ENCODE data around the gene SMCP.

SMCP gene

GRCh38 chr1:152861374-152861773, 16.7 kb upstream of the SMCP start:
- TF ChIP-seq CTCF (conservative IDR thresholded peaks at IDR 0.05; ENCODE audit: control insufficient read depth, insufficient read depth, low read depth, low read length), result no peak
- no peak for DNase-seq (ENCODE audit: low read depth)
- no peak overlapping the region for H3K4me3 ChIP-seq (ENCODE audit: control insufficient read depth, low read depth, low read length)

- H3K4me3 ChIP-seq (ENCODE audit: control insufficient read depth, low read depth, low read length), result no peak overlapping the region
- no peak for DNase-seq (ENCODE audit: low read depth)
- no peak for TF ChIP-seq CTCF (conservative IDR thresholded peaks at IDR 0.05; ENCODE audit: control insufficient read depth, insufficient read depth, low read depth, low read length)
Observed at GRCh38 chr1:152864443-152864842, 13.7 kb upstream of the SMCP start.

GRCh38 chr1:152866321-152866720, 11.8 kb upstream of the SMCP start:
- no peak overlapping the region for H3K4me3 ChIP-seq (ENCODE audit: control insufficient read depth, low read depth, low read length)
- DNase-seq (ENCODE audit: low read depth), result no peak
- no peak for TF ChIP-seq CTCF (conservative IDR thresholded peaks at IDR 0.05; ENCODE audit: control insufficient read depth, insufficient read depth, low read depth, low read length)

GRCh38 chr1:152869808-152870419, 8.2 kb upstream of the SMCP start:
- DNase-seq (ENCODE audit: low read depth), result peak; percentile 60
- peak; percentile 76 for TF ChIP-seq CTCF (conservative IDR thresholded peaks at IDR 0.05; ENCODE audit: control insufficient read depth, insufficient read depth, low read depth, low read length)
- H3K4me3 ChIP-seq (ENCODE audit: control insufficient read depth, low read depth, low read length), result no peak overlapping the region

GRCh38 chr1:152870831-152871730, 7.0 kb upstream of the SMCP start:
- peak; percentile 42 for DNase-seq (ENCODE audit: low read depth)
- H3K4me3 ChIP-seq (ENCODE audit: control insufficient read depth, low read depth, low read length), result no peak overlapping the region
- TF ChIP-seq CTCF (conservative IDR thresholded peaks at IDR 0.05; ENCODE audit: control insufficient read depth, insufficient read depth, low read depth, low read length), result peak; percentile 39

GRCh38 chr1:152871731-152872126, 6.4 kb upstream of the SMCP start:
- no peak for TF ChIP-seq CTCF (conservative IDR thresholded peaks at IDR 0.05; ENCODE audit: control insufficient read depth, insufficient read depth, low read depth, low read length)
- no peak for DNase-seq (ENCODE audit: low read depth)
- H3K4me3 ChIP-seq (ENCODE audit: control insufficient read depth, low read depth, low read length), result no peak overlapping the region

Data from fibroblast of mammary gland (primary cell).